HEK293T (cell line): ENCODE results near the gene SLC22A15.
A peak's percentile ranks its signal among the peaks of the same experiment; 100 is the strongest.

ENCODE experiments used
- CTCF ChIA-PET: fragments of 350-600 bp; formaldehyde crosslinking; extraction: SDS; loops from one replicate; lab custom pipeline; 2021; ENCODE audit warnings: antibody characterized with exemption, inconsistent platforms; lab: Yijun Ruan, JAX
- POLR2A ChIA-PET: fragments of 350-600 bp; formaldehyde crosslinking; extraction: SDS; loops from one replicate; lab custom pipeline; 2020; ENCODE audit warnings: antibody characterized with exemption, inconsistent platforms; lab: Yijun Ruan, JAX
- DNase-seq: peaks from one replicate; pipeline ENCODE4 v3.0.0; 2012; ENCODE audit warnings: mixed read lengths; ENCODE audit errors: extremely low spot score
- ARNT ChIP-seq: fragments of 450-650 bp; IDR thresholded peaks from 2 replicates; pipeline ENCODE4 v1.6.1; 2017; ENCODE audit warnings: mild to moderate bottlenecking
- BHLHE40 ChIP-seq: fragments of 450-650 bp; IDR thresholded peaks from 2 replicates; pipeline ENCODE4 v1.6.1; 2016; ENCODE audit warnings: mild to moderate bottlenecking, moderate library complexity, borderline replicate concordance
- CTBP1 ChIP-seq: fragments of 450-650 bp; IDR thresholded peaks from 2 replicates; pipeline ENCODE4 v1.6.1; 2016; ENCODE audit warnings: borderline replicate concordance
- FOXA1 ChIP-seq: fragments of 450-650 bp; IDR thresholded peaks from 2 replicates; pipeline ENCODE4 v1.6.1; 2016; ENCODE audit warnings: mild to moderate bottlenecking
- FOXK2 ChIP-seq: fragments of 450-650 bp; IDR thresholded peaks from 2 replicates; pipeline ENCODE4 v1.6.1; 2016; ENCODE audit warnings: mild to moderate bottlenecking
- FOXM1 ChIP-seq: fragments of 450-650 bp; IDR thresholded peaks from 2 replicates; pipeline ENCODE4 v1.6.1; 2017; ENCODE audit warnings: mild to moderate bottlenecking, borderline replicate concordance
- HDGF ChIP-seq: fragments of 450-650 bp; IDR thresholded peaks from 2 replicates; pipeline ENCODE4 v1.6.1; 2017; ENCODE audit warnings: antibody characterized with exemption, borderline replicate concordance
- L3MBTL2 ChIP-seq: fragments of 450-650 bp; conservative IDR thresholded peaks from 2 replicates; pipeline ENCODE4 v1.6.1; 2016; ENCODE audit warnings: mild to moderate bottlenecking
- LEF1 ChIP-seq: fragments of 450-650 bp; IDR thresholded peaks from 2 replicates; pipeline ENCODE4 v1.6.1; 2017; ENCODE audit warnings: mild to moderate bottlenecking, borderline replicate concordance
- NFRKB ChIP-seq: fragments of 450-650 bp; IDR thresholded peaks from 2 replicates; pipeline ENCODE4 v1.6.1; 2016; ENCODE audit warnings: mild to moderate bottlenecking, moderate library complexity
- PKNOX1 ChIP-seq: fragments of 450-650 bp; IDR thresholded peaks from 2 replicates; pipeline ENCODE4 v1.6.1; 2016
- SP1 ChIP-seq: fragments of 450-650 bp; IDR thresholded peaks from 2 replicates; pipeline ENCODE4 v1.6.1; 2017
- SUZ12 ChIP-seq: fragments of 450-650 bp; IDR thresholded peaks from 2 replicates; pipeline ENCODE4 v1.6.1; 2016; ENCODE audit warnings: mild to moderate bottlenecking
- TARDBP ChIP-seq: fragments of 450-650 bp; IDR thresholded peaks from 2 replicates; pipeline ENCODE4 v1.6.1; 2016
- ZNF384 ChIP-seq: fragments of 450-650 bp; IDR thresholded peaks from 2 replicates; pipeline ENCODE4 v1.6.1; 2016

SLC22A15 gene

DNA sequence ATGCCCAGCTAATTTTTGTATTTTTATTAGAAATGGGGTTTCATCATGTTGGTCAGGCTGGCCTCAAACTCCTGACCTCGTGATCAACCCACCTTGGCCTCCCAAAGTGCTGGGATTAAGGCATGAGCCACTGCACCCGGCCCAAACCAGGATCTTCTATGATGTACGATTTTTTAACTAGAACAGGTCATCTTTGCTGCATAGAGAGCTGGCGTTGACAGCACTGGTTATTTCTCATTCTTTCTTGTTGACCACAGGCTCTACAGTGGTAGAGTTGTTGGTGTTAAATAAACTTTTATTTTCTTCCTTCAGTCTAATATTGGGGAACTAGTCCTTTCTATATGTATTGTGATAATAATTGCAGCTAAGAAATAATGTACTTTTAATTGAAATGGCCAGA is 131.1 kb downstream of the SLC22A15 start:
- POLR2A ChIA-PET: no interaction called here
- CTCF ChIA-PET: no interaction called here
- DNase-seq: no peak
- TF ChIP-seq SP1: no peak
- no peak for TF ChIP-seq PKNOX1
- TF ChIP-seq BHLHE40: no peak
- no peak for TF ChIP-seq ARNT

GRCh38 chr1:116110567-116111523 is 134.5 kb downstream of the SLC22A15 start, which contains the start of gene MAB21L3:
TSS of gene MAB21L3 (plus strand) at chr1:116111399. CDS start at chr1:116112616, 1,217 bp downstream.
- POLR2A ChIA-PET: interaction anchor here (0.9 kb wide), 1 partner anchor 12 kb away, joined by 3 read pairs; no protein-coding TSS in a partner anchor
- TF ChIP-seq L3MBTL2 (no peak), HDGF (no peak), BHLHE40 (no peak), NFRKB (no peak), LEF1 (no peak), CTBP1 (no peak), SUZ12 (no peak), PKNOX1 (no peak), FOXM1 (no peak)
- CTCF ChIA-PET: interaction anchor here (0.6 to 1.5 kb wide), 3 partner anchors 28 to 388 kb away, joined by 5 to 8 read pairs (median 5); no protein-coding TSS in a partner anchor
- no peak for DNase-seq

DNA sequence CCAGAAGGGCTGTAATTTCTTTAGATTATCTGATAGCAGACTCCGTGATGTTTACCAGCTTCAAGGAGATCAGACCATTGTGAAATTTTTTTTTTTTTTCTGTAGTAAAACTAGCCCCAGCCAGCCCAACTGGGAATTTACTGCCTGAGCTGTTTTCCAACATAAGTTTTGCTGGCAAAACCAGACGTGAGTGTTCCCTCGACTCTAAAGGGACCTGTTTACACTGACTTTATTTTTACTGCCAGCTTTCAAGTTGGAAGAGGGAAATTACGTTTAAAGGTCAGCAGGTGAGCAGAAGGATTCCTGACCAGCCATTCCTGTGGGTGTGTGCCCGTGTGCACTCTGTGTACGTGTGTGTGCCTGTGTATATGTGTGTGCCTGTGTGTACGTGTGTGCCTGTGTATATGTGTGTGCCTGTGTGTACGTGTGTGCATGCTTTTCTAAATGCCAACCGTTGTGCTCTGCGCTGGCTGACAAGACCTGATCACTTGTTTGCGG is 135.3 kb downstream of the SLC22A15 start:
- CTCF ChIA-PET: interaction anchor here (0.6 to 1.2 kb wide), 2 partner anchors 28 to 386 kb away, joined by 5 to 8 read pairs; no protein-coding TSS in a partner anchor
- TF ChIP-seq ARNT (no peak), ZNF384 (peak; percentile 55), HDGF (no peak)
- POLR2A ChIA-PET: interaction anchor here (1.2 kb wide), 1 partner anchor 12 kb away, joined by 3 read pairs; no protein-coding TSS in a partner anchor
- no peak for DNase-seq

DNA sequence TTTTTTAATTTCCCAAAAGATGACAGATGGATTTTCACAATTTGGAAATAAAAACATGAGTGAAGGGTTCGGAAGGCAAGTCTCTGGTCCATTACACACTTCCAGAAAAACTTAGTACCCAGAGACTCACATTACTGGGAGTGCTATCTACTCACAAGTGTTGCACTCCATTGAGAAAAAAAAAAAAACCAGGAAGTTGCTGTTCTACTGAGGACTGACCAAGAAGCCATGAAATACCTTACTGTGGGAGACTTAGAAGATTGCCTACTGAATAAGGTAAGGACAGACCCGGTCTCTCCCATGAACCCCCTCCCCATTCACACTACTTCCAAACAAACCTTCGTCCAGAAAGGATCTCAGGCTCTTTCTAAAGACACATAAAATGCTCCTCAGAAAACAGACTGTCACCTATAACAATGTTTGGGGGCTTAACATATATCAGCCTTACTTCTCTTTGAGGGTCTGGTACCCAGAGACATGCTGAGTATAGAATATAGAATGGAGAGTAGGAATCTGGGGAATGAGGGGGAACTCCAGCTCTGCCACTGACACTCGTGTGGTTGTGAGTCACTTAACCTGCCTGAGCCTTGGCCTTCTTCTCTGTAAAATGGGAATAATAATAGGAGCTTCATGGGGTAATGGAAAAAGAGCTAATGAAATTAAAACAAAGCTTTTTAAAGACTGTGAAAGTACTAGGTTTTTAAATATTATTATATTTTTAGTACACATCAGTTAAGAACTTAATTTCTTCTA is 136.3 kb downstream of the SLC22A15 start:
- DNase-seq: no peak
- POLR2A ChIA-PET: interaction anchor here (1.2 kb wide), 1 partner anchor 11 kb away, joined by 3 read pairs; no protein-coding TSS in a partner anchor
- TF ChIP-seq NFRKB: no peak
- TF ChIP-seq BHLHE40: no peak
- TF ChIP-seq FOXA1: no peak
- TF ChIP-seq L3MBTL2: no peak
- TF ChIP-seq FOXK2: no peak
- no peak for TF ChIP-seq PKNOX1
- no peak for TF ChIP-seq FOXM1
- no peak for TF ChIP-seq SUZ12
- no peak for TF ChIP-seq TARDBP
- TF ChIP-seq LEF1: no peak
- TF ChIP-seq ZNF384: no peak
- TF ChIP-seq SP1: no peak
- CTCF ChIA-PET: no interaction called here

- POLR2A ChIA-PET: no interaction called here
- DNase-seq: no peak
- TF ChIP-seq BHLHE40 (no peak), SUZ12 (no peak)
- CTCF ChIA-PET: no interaction called here
Measured at GRCh38 chr1:116113615-116114014, 137.3 kb downstream of the SLC22A15 start.
